Left ventricle myocardium inferior (tissue), 1 donor: ENCODE data around the gene ECHDC3. TPM values are rescaled to one million over a fixed set of nuclear protein-coding genes. Genes with fewer than 3 reads are reported as not detected.

Experiments used
- DNase-seq: peaks from one replicate; pipeline ENCODE4 v3.0.0-alpha.2; 2020
- H3K27ac ChIP-seq: fragments of 200-600 bp; replicated peaks from 2 replicates; pipeline ENCODE4 v1.8.0; 2021
- H3K27me3 ChIP-seq: fragments of 200-600 bp; 2 replicates; pipeline ENCODE4 v1.8.0; 2021; ENCODE audit warnings: low read depth
- H3K36me3 ChIP-seq: fragments of 200-600 bp; 2 replicates; pipeline ENCODE4 v1.8.0; 2021
- H3K4me1 ChIP-seq: fragments of 200-600 bp; 2 replicates; pipeline ENCODE4 v1.8.0; 2021
- H3K4me3 ChIP-seq: fragments of 200-600 bp; 2 replicates; pipeline ENCODE4 v1.8.0; 2021; ENCODE audit warnings: mild to moderate bottlenecking, moderate library complexity
- H3K9me3 ChIP-seq: fragments of 200-600 bp; replicated peaks from 2 replicates; pipeline ENCODE4 v1.8.0; 2021
- CTCF ChIP-seq: fragments of 200-600 bp; IDR thresholded peaks from 2 replicates; pipeline ENCODE4 v1.8.0; 2021; ENCODE audit warnings: antibody characterized with exemption, mild to moderate bottlenecking, borderline replicate concordance
- intact Hi-C: fragments of 100-400 bp; cut with micrococcal nuclease; formaldehyde crosslinking; loops from one replicate; pipeline ENCODE4 v1.11.0; 2022
- total RNA-seq: library from RNA; stranded (reverse); fragmentation: NEBNext Ultra II Directional; extraction: Animal tissue kit (Norgen Biotek cat#: 25700); gene quantifications from one replicate; pipeline ENCODE4 v1.2.1, GENCODE V29; 2021
- donor health status: DM: no; HTN: yes; CAD: no; lungs with severe emphysema.

Gene ECHDC3
- total RNA-seq, 1 donor from 2014 or later, result 88.5 TPM

GRCh38 chr10:11799736-11800080, 57.5 kb downstream of the ECHDC3 start:
- H3K9me3 ChIP-seq, result no peaks in the 10 kb centered on the region
- peaks cover 6% of the 10 kb centered on the region for H3K4me1 ChIP-seq
- H3K27ac ChIP-seq, result no peak overlapping the region
- peaks cover 4% of the 10 kb centered on the region for H3K27me3 ChIP-seq
- no peak for TF ChIP-seq CTCF
- no peak overlapping the region for H3K4me3 ChIP-seq
- H3K36me3 ChIP-seq, result no peaks in the 10 kb centered on the region
- no peak for DNase-seq
- intact Hi-C loops, result no loop called here

GRCh38 chr10:11804336-11804735, 62.2 kb downstream of the ECHDC3 start:
- Histone ChIP-seq H3K27ac (no peak overlapping the region), H3K36me3 (no peaks in the 10 kb centered on the region), H3K4me1 (no peaks in the 10 kb centered on the region), H3K9me3 (no peaks in the 10 kb centered on the region), H3K4me3 (no peak overlapping the region), H3K27me3 (peaks cover 17% of the 10 kb centered on the region)
- no peak for DNase-seq
- no peak for TF ChIP-seq CTCF
- intact Hi-C loops, result no loop called here

- peaks cover 23% of the 10 kb centered on the region for H3K27me3 ChIP-seq
- no peak for DNase-seq
- H3K4me3 ChIP-seq, result no peak overlapping the region
- intact Hi-C loops, result no loop called here
- H3K9me3 ChIP-seq, result no peaks in the 10 kb centered on the region
- H3K4me1 ChIP-seq, result no peaks in the 10 kb centered on the region
- no peak for TF ChIP-seq CTCF
- H3K36me3 ChIP-seq, result no peaks in the 10 kb centered on the region
- H3K27ac ChIP-seq, result no peak overlapping the region
Measured at GRCh38 chr10:11805792-11806191, 63.6 kb downstream of the ECHDC3 start.

GRCh38 chr10:11806706-11807105, 64.5 kb downstream of the ECHDC3 start:
- H3K27ac ChIP-seq, result no peak overlapping the region
- peaks cover 23% of the 10 kb centered on the region for H3K27me3 ChIP-seq
- H3K9me3 ChIP-seq, result no peaks in the 10 kb centered on the region
- no peak overlapping the region for H3K4me3 ChIP-seq
- intact Hi-C loops, result no loop called here
- H3K4me1 ChIP-seq, result no peaks in the 10 kb centered on the region
- no peaks in the 10 kb centered on the region for H3K36me3 ChIP-seq
- no peak for DNase-seq
- no peak for TF ChIP-seq CTCF

GRCh38 chr10:11808808-11809207, 66.6 kb downstream of the ECHDC3 start:
- no peaks in the 10 kb centered on the region for H3K9me3 ChIP-seq
- H3K36me3 ChIP-seq, result no peaks in the 10 kb centered on the region
- intact Hi-C loops, result no loop called here
- H3K27ac ChIP-seq, result no peak overlapping the region
- no peak for DNase-seq
- no peaks in the 10 kb centered on the region for H3K4me1 ChIP-seq
- H3K27me3 ChIP-seq, result peaks cover 23% of the 10 kb centered on the region
- TF ChIP-seq CTCF, result no peak
- no peak overlapping the region for H3K4me3 ChIP-seq

GRCh38 chr10:11810313-11810766, 68.2 kb downstream of the ECHDC3 start:
- intact Hi-C loops, result no loop called here
- no peak overlapping the region for H3K4me3 ChIP-seq
- no peaks in the 10 kb centered on the region for H3K9me3 ChIP-seq
- H3K36me3 ChIP-seq, result no peaks in the 10 kb centered on the region
- TF ChIP-seq CTCF, result no peak
- H3K4me1 ChIP-seq, result no peaks in the 10 kb centered on the region
- H3K27me3 ChIP-seq, result peaks cover 23% of the 10 kb centered on the region
- no peak overlapping the region for H3K27ac ChIP-seq
- DNase-seq, result no peak
